GM19035 (cell line): ENCODE results near the gene ISX.

Experiments
- ATAC-seq: cut with Tn5 transposase; IDR thresholded peaks from one replicate; pipeline ENCODE4 v1.9.1; 2021; ENCODE audit not compliant: unreplicated experiment

Gene ISX

DNA sequence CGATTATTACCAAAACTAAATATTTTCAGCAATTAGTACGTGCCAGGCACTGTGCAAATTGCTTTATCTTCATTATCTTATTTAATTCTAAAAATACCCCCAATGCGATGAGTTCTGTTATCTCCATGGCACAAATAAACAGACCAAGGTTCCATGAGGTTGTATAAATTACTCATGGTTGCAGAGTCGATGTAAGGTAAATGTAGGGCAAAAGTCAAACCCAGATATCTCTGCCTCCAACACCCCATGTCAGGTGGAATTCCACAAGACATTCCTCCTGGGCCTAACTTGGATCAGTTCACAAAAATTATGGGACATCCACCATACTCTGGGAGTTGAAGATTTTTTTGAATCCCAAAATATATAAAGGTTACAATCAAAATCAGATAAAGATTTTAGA lies 43.7 kb downstream of the ISX start:
- ATAC-seq = no peak

DNA sequence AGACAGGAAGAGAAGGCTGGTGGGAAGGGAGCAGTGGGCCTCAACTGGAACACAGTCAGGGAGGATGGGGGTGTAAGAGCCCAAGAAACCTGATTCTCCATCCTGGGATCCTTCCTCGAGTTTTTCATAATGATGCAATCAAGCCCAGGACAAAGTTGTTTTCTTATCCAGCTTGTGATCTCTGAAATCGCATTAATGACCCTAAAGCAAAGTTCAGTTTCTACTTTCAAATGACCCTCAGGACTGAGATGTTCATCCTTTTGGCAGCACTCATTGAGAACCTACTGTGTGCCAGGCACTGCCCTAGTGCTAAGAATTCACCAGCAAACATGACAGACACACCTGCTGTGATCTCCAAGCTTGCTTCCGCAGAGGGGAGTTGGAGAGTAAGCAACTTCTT lies 45.3 kb downstream of the ISX start:
- no peak for ATAC-seq

DNA sequence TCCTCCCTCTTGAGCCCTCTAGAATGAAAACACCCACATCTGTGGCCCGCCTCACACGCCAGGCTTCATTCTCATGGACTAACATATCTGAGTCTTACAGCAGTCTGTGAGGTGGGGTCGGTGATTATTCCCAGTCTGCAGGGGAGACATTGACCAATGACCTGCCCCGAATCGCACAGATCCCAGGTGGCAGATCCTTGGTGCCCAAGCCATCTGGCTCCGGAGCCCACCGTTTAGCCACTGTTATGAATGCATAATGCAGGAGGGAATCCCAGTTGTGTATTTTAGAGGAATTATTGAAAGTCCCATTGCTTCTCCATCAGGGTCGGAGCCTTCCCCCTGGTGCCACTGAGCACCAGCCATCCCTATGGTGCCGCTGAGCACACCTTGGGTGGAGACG lies 47.4 kb downstream of the ISX start:
- no peak for ATAC-seq

DNA sequence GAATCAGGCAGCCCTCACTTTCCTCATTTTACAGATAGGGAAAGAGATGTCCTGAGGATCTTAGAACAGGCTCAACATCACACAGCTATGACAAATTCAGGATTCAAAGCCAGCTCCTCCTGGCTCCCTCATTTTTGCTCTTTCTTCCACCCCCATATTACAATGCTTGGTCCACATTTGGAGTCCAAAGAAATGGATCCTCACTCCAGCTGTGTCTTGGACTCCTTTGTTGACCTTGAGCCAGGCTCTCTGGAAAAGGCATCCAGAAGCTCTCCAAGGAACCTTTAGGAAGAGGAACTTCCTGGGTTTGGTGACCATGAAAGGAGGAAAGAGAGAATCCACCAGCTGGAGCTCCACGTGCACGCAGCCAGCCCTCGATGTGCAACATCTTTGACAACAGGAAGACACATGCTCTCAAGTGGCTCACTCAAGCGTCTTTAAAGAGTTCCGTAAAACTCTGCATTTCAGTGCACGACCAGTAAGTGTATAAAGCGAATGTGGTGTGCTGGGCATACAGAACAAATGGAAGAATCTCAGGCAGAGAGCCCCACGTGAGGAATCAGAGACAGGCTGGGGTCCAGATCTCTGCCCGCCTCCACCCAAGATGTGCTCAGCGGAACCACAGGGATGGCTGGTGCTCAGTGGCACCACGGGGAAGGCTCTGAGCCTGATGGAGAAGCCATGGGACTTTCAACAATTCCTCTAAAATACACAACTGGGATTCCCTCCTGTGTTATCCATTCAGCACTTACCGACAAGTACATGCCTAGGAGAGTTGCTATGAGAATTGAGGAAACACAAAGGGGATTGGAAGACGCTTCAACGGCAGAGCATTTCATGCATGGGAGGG lies 48.4 kb downstream of the ISX start:
- no peak for ATAC-seq

DNA sequence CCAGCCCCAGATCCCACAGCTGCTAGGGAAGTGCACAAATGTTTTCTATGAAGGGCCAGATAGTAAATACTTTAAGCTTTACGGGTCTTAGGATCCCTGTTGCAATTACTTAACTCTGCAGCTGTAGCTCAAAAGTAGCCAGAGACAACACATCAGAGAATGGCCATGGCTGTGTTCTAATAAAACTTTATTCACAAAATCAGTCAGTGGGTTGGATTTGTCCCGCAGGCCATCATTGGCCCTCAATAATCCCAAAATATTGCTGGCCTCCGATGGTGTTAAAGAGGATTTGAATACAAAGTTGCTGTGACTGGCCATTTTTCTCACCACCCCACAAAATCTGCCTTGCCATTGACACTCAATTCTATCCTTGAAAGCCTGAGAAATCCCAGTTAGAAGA lies 49.6 kb downstream of the ISX start:
- ATAC-seq = no peak

DNA sequence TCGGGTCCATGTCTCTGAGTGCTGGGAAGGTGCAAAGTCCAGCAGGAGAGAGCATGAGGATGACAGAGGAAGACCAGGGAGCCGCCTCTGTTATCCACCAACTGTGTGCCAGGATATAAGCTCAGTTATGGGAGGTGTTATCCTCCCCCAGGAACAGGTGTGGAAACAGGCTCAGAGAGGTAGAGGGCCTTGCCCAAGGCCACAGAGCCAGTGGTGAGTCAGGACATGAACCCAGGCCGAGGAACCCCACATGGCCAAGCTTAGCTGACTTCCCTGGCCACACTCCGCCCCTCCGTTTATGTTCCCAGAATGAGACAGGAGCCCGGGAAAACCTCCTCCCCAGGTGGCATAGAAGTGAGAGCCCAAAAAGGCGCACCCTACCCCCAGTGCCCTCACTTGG lies 50.3 kb downstream of the ISX start:
- ATAC-seq = no peak

DNA sequence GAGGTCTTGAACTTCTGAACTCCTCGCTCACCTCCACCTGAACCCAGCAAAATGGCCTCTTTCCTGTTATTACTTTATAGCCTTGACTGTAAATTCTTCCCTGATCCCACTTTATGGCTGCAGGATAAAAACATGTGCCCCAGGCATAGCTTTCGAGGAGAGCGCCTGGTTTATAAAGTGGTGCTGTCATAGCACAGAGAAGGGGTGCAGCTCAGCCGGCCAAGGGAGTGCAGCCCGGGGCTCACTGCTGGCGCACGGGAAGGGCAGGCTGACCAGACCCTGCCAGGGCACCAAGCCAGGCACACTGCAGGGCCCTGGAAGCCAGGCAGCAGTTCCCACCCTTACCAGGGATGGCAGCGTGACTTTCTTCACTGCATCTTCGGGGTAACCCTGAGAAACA lies 50.9 kb downstream of the ISX start:
- no peak for ATAC-seq

DNA sequence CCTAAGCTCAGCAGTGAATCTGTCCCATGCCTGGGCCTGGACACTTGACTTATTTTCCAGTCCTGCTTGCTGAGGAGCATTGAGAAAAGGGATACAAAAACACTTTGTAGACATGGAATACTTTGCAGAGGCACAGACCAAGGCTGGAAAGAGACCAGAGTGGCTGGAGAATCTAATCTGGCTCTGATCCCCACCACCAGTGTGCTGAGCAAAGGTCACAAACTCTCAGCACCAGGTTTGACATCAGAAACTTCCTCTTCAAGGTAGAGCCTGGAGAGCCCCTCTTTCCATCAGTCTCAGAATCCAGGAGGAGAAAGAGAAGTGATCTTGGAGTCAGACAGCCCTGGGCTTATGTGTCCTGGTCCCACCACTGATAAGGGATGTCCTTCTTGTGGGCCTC lies 53.5 kb downstream of the ISX start:
- ATAC-seq = no peak

DNA sequence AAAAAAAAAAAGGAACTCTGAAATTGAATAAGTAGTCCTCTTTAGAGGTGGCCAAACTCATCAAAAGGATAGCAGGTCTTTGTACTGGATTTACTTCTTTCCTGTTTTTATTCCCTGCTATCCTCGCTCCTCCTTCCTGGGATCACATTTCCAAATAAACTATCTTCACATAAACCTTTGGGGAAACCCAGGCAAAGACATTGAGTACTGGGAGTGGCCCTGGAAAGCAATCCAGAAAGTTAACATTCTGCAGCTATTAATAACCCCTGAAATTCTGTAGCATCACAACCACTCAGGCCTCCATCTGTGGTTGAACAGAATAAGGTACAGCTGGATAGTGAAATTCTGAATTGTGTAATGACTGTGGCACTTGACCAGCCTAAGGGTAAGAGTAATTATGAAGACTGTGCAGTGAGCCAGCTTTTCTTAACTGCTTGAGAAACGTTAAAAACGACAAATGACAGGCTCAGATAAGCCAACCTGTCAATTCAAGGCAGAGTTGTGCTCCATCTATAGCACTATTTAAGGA lies 58.8 kb downstream of the ISX start:
- no peak for ATAC-seq

DNA sequence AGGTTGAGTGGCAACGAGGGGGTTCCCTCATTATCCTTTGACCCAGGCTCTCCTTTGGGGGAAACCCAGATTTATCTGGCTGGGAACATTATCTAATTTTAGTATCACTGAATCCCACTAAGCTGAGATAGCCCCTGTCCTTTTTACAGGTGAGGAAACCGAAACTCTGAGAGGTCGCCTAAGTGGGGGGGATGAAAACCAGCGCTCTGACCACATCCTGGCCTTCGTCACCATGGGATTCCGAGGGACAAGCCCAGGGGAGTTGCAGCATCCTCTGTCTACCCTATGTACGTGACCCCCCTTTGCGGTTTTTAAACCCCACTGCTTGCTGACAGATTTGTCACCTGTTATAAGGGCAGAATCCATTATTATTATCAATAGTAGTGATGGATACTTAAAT lies 61.0 kb downstream of the ISX start:
- peak; percentile 55 for ATAC-seq

DNA sequence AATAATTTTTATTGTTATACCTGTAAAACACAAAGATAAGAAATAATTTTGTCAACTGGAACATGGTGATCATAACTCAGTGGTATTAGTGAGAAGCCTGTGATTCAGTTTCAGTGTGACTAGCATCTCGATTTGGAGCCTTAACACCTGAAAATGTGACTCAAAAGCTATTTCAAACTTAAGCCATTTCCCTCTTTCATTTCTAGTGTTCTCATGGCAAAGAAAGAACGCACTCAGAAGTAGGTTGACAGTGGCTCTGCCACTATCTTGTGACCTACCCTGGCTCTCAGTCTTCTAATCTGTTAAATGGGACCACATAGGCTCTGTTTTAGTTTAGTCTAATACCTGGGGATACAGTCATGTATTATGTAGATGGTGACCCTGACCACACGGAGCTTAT lies 62.7 kb downstream of the ISX start:
- ATAC-seq = peak; percentile 46

DNA sequence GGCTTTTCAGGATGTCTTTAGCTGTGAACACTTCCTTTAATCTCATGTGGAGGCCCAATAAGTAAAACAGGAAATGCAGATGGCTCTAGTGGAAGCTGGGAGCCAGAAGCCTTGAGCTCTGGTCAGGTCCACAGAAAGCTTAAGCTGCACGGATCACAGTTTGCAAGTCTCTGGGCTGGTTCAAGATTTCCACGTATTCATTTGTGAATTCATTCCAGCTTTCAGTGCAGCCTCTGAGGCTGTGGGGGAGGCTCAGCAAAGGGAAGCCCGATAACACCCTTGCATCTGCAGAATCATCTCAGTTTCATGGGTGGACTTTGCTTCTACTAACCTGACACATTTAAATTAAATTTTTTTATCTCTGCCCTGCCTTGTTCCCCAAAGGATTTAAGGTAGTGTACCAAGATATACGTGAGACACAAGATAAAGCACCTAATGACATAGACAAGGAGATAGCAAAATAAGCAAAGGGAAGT lies 65.6 kb downstream of the ISX start:
- ATAC-seq = no peak

DNA sequence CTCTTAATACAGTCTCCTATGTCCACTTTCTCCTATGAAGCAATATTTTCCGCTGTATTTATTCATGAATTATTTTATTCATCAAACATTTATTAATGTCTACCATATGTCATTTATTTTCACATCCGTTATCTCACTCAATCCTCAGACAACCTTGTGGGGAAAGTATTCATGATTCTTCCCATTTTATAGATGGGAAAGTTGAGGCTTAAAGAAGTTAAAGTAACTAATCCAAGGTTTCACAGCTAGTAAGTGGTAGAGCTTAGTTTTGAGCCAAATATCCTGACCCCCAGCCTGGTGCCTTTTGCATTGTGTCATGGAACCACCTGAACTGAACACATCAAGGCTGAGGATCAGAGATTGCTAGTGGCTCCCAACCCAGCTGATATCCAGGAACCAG lies 66.6 kb downstream of the ISX start:
- ATAC-seq = no peak

DNA sequence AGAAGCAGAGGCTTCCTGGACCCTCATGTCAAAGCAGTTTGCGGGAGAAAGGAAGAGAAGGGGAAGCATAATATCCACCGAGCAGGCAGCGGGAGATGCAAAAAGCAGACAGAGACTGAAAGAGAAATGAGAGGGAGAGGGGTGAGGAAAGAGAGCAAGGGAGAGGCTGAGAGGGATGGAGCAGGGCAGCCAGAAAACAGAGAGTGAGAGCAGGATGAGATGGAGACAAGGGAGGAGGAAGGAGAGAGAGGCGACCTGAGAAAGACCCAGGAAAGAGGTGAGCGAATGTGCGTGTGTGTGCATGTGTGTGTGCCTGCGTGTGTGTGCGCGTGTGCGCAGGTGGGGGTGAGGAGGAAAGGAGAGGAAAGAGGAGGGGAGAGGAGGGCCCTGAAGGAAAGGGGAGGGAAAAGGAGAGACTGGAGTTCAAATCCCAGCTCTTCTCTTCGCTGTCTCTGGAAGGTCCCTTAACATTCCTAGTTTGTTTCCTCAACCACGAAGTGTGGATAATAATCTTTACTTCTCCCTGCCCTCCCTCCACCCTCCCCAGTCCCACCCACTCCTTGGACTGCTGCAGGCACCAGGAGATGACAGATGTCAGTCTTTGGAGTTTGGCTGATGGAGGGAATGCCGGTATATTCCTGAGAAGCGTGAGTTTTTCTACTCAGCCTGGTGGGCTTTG lies 67.9 kb downstream of the ISX start:
- ATAC-seq = no peak

DNA sequence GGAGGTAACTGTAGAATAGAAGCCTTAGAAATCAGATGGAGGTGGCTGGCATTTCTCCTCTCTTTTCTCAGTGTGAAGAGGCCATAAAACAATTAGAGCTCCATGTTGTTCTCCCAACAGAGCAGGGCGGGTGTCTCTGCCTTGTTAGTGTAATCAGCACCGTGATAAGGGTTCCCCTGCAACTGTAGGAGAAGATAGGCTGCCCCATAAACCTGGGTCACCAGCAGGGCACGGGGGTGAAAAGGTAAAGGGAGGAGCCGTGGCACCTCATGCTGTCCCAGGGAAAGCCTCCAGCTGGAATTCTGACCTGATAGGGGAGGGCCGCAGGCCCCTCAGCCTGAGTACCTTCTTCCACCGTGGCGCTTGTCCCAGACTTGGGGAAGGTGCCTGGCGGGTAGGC lies 68.7 kb downstream of the ISX start:
- ATAC-seq = no peak

DNA sequence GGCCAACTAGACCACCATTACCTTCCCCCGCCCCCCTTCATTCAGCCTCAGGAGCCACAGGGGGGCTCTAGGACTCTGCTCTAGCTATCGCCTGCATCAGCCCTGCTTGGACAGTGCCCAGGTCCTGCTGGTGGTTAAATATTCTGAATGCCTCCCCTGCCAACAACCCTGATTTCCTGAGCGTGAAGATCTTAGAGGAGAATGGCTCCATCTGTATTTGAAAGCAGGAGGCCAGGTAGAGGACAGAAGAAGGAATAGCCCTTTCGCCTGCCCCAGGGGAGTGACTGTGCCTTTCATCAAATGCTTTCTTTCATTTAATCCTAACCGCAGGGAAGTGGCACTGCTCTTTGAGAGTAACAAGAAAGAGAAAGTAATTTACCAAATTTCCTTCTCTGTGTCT lies 69.2 kb downstream of the ISX start:
- no peak for ATAC-seq
